ENCODE results near the gene MSH6.

Gene MSH6

GRCh38 chr2:47779426-47779790 lies 3.5 kb upstream of the MSH6 start:
- in situ Hi-C loops (cut with MboI; ENCODE audit: low pct_unique_long_range_greater_than_20kb, low sequenced_read_pairs) = no loop called here
- DNase-seq = no peak

DNA sequence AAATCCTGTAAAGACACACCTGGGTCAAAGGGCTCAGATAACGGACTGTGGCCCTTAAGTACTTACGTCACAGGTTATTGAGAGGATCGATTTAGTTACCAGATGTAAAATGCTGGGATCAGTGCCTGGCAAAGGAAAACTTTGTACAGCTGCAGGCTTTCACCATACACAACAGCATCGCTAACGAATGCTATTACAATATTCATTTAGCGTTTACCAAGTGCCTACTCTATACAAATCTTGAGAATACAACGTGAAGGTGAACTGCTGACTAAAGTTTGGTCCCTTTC lies 619 bp upstream of the MSH6 start:
- in situ Hi-C loops (cut with MboI; ENCODE audit: low pct_unique_long_range_greater_than_20kb, low sequenced_read_pairs) = no loop called here
- no peak for DNase-seq

- peak; percentile 67 for DNase-seq
- in situ Hi-C loops (cut with MboI; ENCODE audit: low pct_unique_long_range_greater_than_20kb, low sequenced_read_pairs) = no loop called here
Measured at GRCh38 chr2:47783486-47784351, 774 bp downstream of the MSH6 start.

- no peak for DNase-seq
- in situ Hi-C loops (cut with MboI; ENCODE audit: low pct_unique_long_range_greater_than_20kb, low sequenced_read_pairs) = no loop called here
Measured at GRCh38 chr2:47784352-47784851, 1.5 kb downstream of the MSH6 start.

DNA sequence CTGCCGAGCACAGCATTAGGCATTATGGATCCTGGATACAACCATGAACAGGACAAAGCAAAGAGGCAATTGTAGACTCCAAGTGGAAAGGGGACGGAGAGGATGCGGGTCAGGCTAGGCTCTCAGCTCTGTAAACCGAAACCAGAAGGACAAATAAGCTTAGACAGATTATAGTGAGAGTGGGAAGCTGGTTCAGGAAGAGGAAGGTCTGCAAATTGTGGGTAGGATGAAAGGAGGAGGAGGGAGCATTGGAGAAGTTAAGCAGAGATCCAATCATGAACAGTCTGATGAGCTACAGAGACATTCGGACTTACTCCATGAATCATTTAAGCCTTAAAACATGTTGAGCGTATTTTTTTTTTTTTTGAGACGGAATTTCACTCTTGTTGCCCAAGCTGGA lies 3.0 kb downstream of the MSH6 start:
- DNase-seq = peak; percentile 83
- in situ Hi-C loops (cut with MboI; ENCODE audit: low pct_unique_long_range_greater_than_20kb, low sequenced_read_pairs) = no loop called here

- no peak for DNase-seq
- in situ Hi-C loops (cut with MboI; ENCODE audit: low pct_unique_long_range_greater_than_20kb, low sequenced_read_pairs) = no loop called here
Measured at GRCh38 chr2:47796090-47796697, 13.2 kb downstream of the MSH6 start.

GRCh38 chr2:47798631-47799030 lies 15.7 kb downstream of the MSH6 start:
- in situ Hi-C loops (cut with MboI; ENCODE audit: low pct_unique_long_range_greater_than_20kb, low sequenced_read_pairs) = no loop called here
- peak; percentile 82 for DNase-seq

DNA sequence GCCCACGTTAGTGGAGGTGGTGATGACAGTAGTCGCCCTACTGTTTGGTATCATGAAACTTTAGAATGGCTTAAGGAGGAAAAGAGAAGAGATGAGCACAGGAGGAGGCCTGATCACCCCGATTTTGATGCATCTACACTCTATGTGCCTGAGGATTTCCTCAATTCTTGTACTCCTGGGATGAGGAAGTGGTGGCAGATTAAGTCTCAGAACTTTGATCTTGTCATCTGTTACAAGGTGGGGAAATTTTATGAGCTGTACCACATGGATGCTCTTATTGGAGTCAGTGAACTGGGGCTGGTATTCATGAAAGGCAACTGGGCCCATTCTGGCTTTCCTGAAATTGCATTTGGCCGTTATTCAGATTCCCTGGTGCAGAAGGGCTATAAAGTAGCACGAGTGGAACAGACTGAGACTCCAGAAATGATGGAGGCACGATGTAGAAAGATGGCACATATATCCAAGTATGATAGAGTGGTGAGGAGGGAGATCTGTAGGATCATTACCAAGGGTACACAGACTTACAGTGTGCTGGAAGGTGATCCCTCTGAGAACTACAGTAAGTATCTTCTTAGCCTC lies 16.2 kb downstream of the MSH6 start:
- in situ Hi-C loops (cut with MboI; ENCODE audit: low pct_unique_long_range_greater_than_20kb, low sequenced_read_pairs) = no loop called here
- peak; percentile 38 for DNase-seq

DNA sequence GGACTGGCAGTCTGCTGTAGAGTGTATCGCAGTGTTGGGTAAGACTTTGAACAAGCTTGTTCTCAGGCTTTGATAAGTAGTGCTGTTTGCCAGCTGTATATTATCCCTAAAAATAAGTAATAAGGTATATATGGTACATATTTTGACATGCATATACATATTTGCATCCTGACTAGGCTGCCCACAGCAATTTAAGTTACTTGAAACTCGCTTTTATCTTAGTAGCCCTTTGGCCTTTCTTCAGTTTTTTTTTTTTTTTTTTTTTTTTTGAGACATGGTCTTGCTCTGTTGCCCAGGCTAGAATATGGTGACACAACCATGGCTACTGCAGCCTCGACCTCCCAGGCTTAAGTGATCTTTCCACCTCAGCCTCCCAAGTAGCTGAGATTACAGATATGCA lies 18.2 kb downstream of the MSH6 start:
- no peak for DNase-seq
- in situ Hi-C loops (cut with MboI; ENCODE audit: low pct_unique_long_range_greater_than_20kb, low sequenced_read_pairs) = no loop called here

- DNase-seq = no peak
- in situ Hi-C loops (cut with MboI; ENCODE audit: low pct_unique_long_range_greater_than_20kb, low sequenced_read_pairs) = no loop called here
Measured at GRCh38 chr2:47803363-47803762, 20.4 kb downstream of the MSH6 start.

DNA sequence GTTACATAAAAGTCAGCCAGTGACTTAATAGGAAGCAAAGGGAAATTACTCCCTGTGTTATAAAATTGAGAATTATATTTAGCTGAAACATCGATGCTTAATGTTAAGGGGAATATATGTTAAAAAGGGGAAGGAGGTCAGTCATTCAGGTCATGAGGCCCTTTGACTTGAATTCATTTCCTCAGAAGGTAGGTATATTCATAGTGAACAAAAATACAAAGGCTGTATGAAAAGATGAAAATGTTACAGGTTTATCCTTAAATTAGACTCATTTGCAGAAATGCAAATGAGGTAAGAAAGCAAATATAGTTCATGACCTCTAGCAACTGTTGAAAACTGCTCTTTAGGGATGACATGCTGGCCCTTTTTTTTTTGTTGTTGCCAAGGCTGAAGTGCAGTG lies 20.8 kb downstream of the MSH6 start:
- DNase-seq = no peak

GRCh38 chr2:47805850-47806249 lies 22.9 kb downstream of the MSH6 start:
- in situ Hi-C loops (cut with MboI; ENCODE audit: low pct_unique_long_range_greater_than_20kb, low sequenced_read_pairs) = no loop called here
- DNase-seq = no peak

More for the DNA sequence above, 20.8 kb downstream of the MSH6 start:
- in situ Hi-C loops (cut with MboI; ENCODE audit: low pct_unique_long_range_greater_than_20kb, low sequenced_read_pairs) = no loop called here

- no peak for DNase-seq
Measured at GRCh38 chr2:47808614-47809013, 25.7 kb downstream of the MSH6 start.

GRCh38 chr2:47809903-47810302 lies 27.0 kb downstream of the MSH6 start:
- no peak for DNase-seq
- in situ Hi-C loops (cut with MboI; ENCODE audit: low pct_unique_long_range_greater_than_20kb, low sequenced_read_pairs) = no loop called here

More at GRCh38 chr2:47808614-47809013, 25.7 kb downstream of the MSH6 start:
- in situ Hi-C loops (cut with MboI; ENCODE audit: low pct_unique_long_range_greater_than_20kb, low sequenced_read_pairs) = no loop called here

DNA sequence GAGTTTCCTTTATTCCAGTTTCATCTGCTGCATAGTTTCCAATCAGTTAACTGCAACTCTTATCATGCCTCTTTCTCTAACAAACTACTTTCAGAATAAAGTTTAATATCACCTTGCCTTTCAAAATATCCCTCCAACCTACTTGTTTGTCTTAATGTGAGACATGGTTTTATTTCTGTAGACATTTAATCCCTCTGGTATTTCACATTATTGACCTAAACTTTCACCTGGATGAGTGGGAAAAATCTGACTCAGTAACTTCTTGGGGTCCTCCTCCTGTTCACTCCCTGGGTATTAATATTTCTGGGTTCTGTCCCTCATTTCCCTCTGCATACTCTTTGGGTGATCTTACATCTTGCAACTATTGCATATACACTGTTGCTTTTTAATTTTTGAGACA lies 27.9 kb downstream of the MSH6 start:
- in situ Hi-C loops (cut with MboI; ENCODE audit: low pct_unique_long_range_greater_than_20kb, low sequenced_read_pairs) = no loop called here
- DNase-seq = no peak

GRCh38 chr2:47811668-47812067 lies 28.7 kb downstream of the MSH6 start:
- in situ Hi-C loops (cut with MboI; ENCODE audit: low pct_unique_long_range_greater_than_20kb, low sequenced_read_pairs) = no loop called here
- no peak for DNase-seq

GRCh38 chr2:47815764-47816163 lies 32.8 kb downstream of the MSH6 start:
- in situ Hi-C loops (cut with MboI; ENCODE audit: low pct_unique_long_range_greater_than_20kb, low sequenced_read_pairs) = no loop called here
- no peak for DNase-seq

GRCh38 chr2:47818777-47819176 lies 35.8 kb downstream of the MSH6 start:
- in situ Hi-C loops (cut with MboI; ENCODE audit: low pct_unique_long_range_greater_than_20kb, low sequenced_read_pairs) = no loop called here
- no peak for DNase-seq

GRCh38 chr2:47819834-47820233 lies 36.9 kb downstream of the MSH6 start:
- in situ Hi-C loops (cut with MboI; ENCODE audit: low pct_unique_long_range_greater_than_20kb, low sequenced_read_pairs) = no loop called here
- no peak for DNase-seq

GRCh38 chr2:47822518-47822917 lies 39.6 kb downstream of the MSH6 start:
- DNase-seq = no peak
- in situ Hi-C loops (cut with MboI; ENCODE audit: low pct_unique_long_range_greater_than_20kb, low sequenced_read_pairs) = no loop called here

Measured in KBM-7 (cell line).